Stomach (tissue), 9 donors: Measurements from ENCODE around the gene TXNRD3. TPM values are rescaled to one million over a fixed set of nuclear protein-coding genes. Genes with fewer than 3 reads are reported as not detected.

Experiments
- DNase-seq, 2 donors: peaks; one replicate each; pipeline versions ENCODE4 v3.0.0 to v3.0.0-alpha.2; 2013 to 2019
- H3K27ac ChIP-seq, 5 donors: fragments of 200-600 bp in 4 of 5; sonication (generic) in 4 of 5; one replicate each; pipeline ENCODE4 v1.5.1; 2013 to 2019; ENCODE audit warnings: mild to moderate bottlenecking in 1 of 5, moderate library complexity in 1 of 5
- H3K27me3 ChIP-seq, 3 donors: fragments of 200-600 bp; sonication (generic); one replicate each; pipeline ENCODE4 v1.5.1; 2017 to 2019; ENCODE audit warnings: mixed run types in 1 of 3
- H3K36me3 ChIP-seq, 4 donors: fragments of 200-600 bp; sonication (generic); 1 replicate in 3 of 4; 2 replicates in 1 of 4; pipeline ENCODE4 v1.5.1; 2016 to 2019
- H3K4me1 ChIP-seq, 4 donors: fragments of 200-600 bp; sonication (generic); one replicate each; pipeline ENCODE4 v1.5.1; 2016 to 2019
- H3K4me3 ChIP-seq, 4 donors: fragments of 200-600 bp; sonication (generic) in 3 of 4; one replicate each; pipeline ENCODE4 v1.5.1; 2016 to 2019; ENCODE audit warnings: mild to moderate bottlenecking in 1 of 4
- H3K9me3 ChIP-seq, 4 donors: fragments of 200-600 bp; sonication (generic); one replicate each; pipeline ENCODE4 v1.5.1; 2016 to 2019
- CTCF ChIP-seq, 7 experiments: fragments of 450-650 bp in 4 of 7; fragments of 200-600 bp in 3 of 7; sonication (generic) in 3 of 7; IDR thresholded peaks; one replicate each; pipeline ENCODE4 v1.5.1; 2016 to 2019; ENCODE audit warnings: antibody characterized with exemption in 7 of 7, control low read depth in 2 of 7, mild to moderate bottlenecking in 1 of 7
- EP300 ChIP-seq: sonication (generic); formaldehyde crosslinking; IDR thresholded peaks from one replicate; pipeline ENCODE4 v1.6.1; 2017; ENCODE audit warnings: antibody characterized with exemption
- POLR2A ChIP-seq, 4 donors: fragments of 450-650 bp; IDR thresholded peaks; one replicate each; pipeline ENCODE4 v1.6.1; 2016; ENCODE audit warnings: antibody characterized with exemption in 4 of 4, control low read depth in 2 of 4, mild to moderate bottlenecking in 1 of 4, moderate library complexity in 1 of 4
- POLR2AphosphoS5 ChIP-seq, 3 donors: sonication (generic); formaldehyde crosslinking; IDR thresholded peaks; one replicate each; pipeline ENCODE4 v1.6.1; 2016; ENCODE audit warnings: antibody characterized with exemption in 3 of 3
- WGBS, 5 donors: extraction: QIAGEN DNeasy Blood & Tissue Kit in 3 of 5; methylation state at CpG; one replicate each; pipeline versions ENCODE4 v1.1.5 to v1.1.7; 2013 to 2018; 5-methylcytosine and 5-hydroxymethylcytosine counted together
- intact Hi-C: fragments of 100-400 bp; cut with DNase I; formaldehyde crosslinking; loops from one replicate; pipeline ENCODE4 v1.15.1; 2023; ENCODE audit warnings: low total_unique reads
- polyA plus RNA-seq, 3 donors: library from polyadenylated mRNA; stranded (reverse); fragments of 200-250 nt; gene quantifications; one replicate each; pipeline ENCODE4 v1.2.3, GENCODE V29; 2013
- total RNA-seq, 5 donors: library from RNA; depleted of rRNA; stranded (reverse); fragments of >200 nt; gene quantifications; one replicate each; pipeline versions ENCODE4 v1.1.0 to v1.2.3, GENCODE V29; 2014 to 2016
- donor health status: healthy with polysubstance abuse.
- donor health status: Bipolar disorder and iron deficiency.
- donor health status: healthy.

TXNRD3 gene
- total and polyA plus RNA-seq, 8 donors: 0.58 to 62.3 (median 9.5) TPM

GRCh38 chr3:126569390-126569975, 85.4 kb downstream of the TXNRD3 start:
- Histone ChIP-seq H3K4me3 (no peak overlapping the region), H3K9me3 (no peaks in the 10 kb centered on the region), H3K27me3 (peaks cover 0 to 7% (median 0%) of the 10 kb centered on the region in 3 donors), H3K36me3 (no peaks in the 10 kb centered on the region), H3K27ac (no peak overlapping the region), H3K4me1 (no peaks in the 10 kb centered on the region)
- intact Hi-C loops: no loop called here
- DNase-seq: no peak
- WGBS, 5 donors: 83 to 87% (median 86%) methylated on average over 9 of the region's 9 CpGs
- TF ChIP-seq POLR2AphosphoS5 (IDR thresholded peaks at IDR 0.05) (no peak), CTCF (IDR thresholded peaks at IDR 0.05) (no peak), POLR2A (IDR thresholded peaks at IDR 0.05) (no peak), EP300 (no peak)

- TF ChIP-seq CTCF (IDR thresholded peaks at IDR 0.05): no peak
- no peak for TF ChIP-seq POLR2AphosphoS5 (IDR thresholded peaks at IDR 0.05)
- no peak for TF ChIP-seq EP300
- no peak for TF ChIP-seq POLR2A (IDR thresholded peaks at IDR 0.05)
- intact Hi-C loops: no loop called here
- H3K4me1 ChIP-seq: no peaks in the 10 kb centered on the region
- H3K4me3 ChIP-seq: no peak overlapping the region
- no peak for DNase-seq
- H3K27ac ChIP-seq: no peak overlapping the region
- H3K9me3 ChIP-seq: peaks cover 0 to under 1% (median 0%) of the 10 kb centered on the region in 4 donors
- 47 to 74% (median 58%) methylated on average over 3 of the region's 3 CpGs for WGBS, 5 donors
- H3K36me3 ChIP-seq: no peaks in the 10 kb centered on the region
- peaks cover 0 to 10% (median 0%) of the 10 kb centered on the region in 3 donors for H3K27me3 ChIP-seq
Observed at GRCh38 chr3:126568776-126569342, 86.1 kb downstream of the TXNRD3 start.

- no peak for TF ChIP-seq POLR2A (IDR thresholded peaks at IDR 0.05)
- TF ChIP-seq POLR2AphosphoS5 (IDR thresholded peaks at IDR 0.05): no peak
- no peak for TF ChIP-seq EP300
- no peak for TF ChIP-seq CTCF (IDR thresholded peaks at IDR 0.05)
- H3K4me1 ChIP-seq: no peaks in the 10 kb centered on the region
- peaks cover 0 to 13% (median 0%) of the 10 kb centered on the region in 3 donors for H3K27me3 ChIP-seq
- intact Hi-C loops: no loop called here
- no peaks in the 10 kb centered on the region for H3K36me3 ChIP-seq
- peak in 1 of 2 donors; percentile 30 for DNase-seq
- H3K9me3 ChIP-seq: peaks cover 0 to 10% (median 3%) of the 10 kb centered on the region in 4 donors
- no peak overlapping the region for H3K4me3 ChIP-seq
- 52 to 67% (median 60%) methylated on average over 9 to 10 of the region's 10 CpGs for whole genome bisulfite sequencing, 5 donors
- no peak overlapping the region for H3K27ac ChIP-seq
Observed at GRCh38 chr3:126567696-126568438, 87.1 kb downstream of the TXNRD3 start.

- WGBS, 5 donors: 53 to 83% (median 71%) methylated on average over 2 of the region's 2 CpGs
- no peaks in the 10 kb centered on the region for H3K36me3 ChIP-seq
- no peak for TF ChIP-seq POLR2A (IDR thresholded peaks at IDR 0.05)
- TF ChIP-seq POLR2AphosphoS5 (IDR thresholded peaks at IDR 0.05): no peak
- TF ChIP-seq CTCF (IDR thresholded peaks at IDR 0.05): no peak
- TF ChIP-seq EP300: no peak
- H3K9me3 ChIP-seq: peaks cover 0 to 21% (median 13%) of the 10 kb centered on the region in 4 donors
- H3K27me3 ChIP-seq: peaks cover 0 to 9% (median 0%) of the 10 kb centered on the region in 3 donors
- H3K27ac ChIP-seq: no peak overlapping the region
- intact Hi-C loops: no loop called here
- H3K4me1 ChIP-seq: no peaks in the 10 kb centered on the region
- no peak overlapping the region for H3K4me3 ChIP-seq
- DNase-seq: no peak
Observed at GRCh38 chr3:126562737-126563276, 92.1 kb downstream of the TXNRD3 start.
